Renal cortex interstitium (tissue), 11 donors: ENCODE measurements around the gene ANKMY2. TPM values are rescaled to one million over a fixed set of nuclear protein-coding genes. Genes with fewer than 3 reads are reported as not detected.
A peak's percentile ranks its signal among the peaks of the same experiment; 100 is the strongest.
"Not testable (repeated sequence)": the region's sequence is repeated elsewhere in the genome, so short reads cannot be mapped to it uniquely, and the experiment has no call there.

Experiments used
- DNase-seq, 11 donors: peaks; one replicate each; pipeline ENCODE4 v3.0.0-alpha.2; 2013; ENCODE audit warnings: low read depth in 9 of 11, low spot score in 4 of 11; ENCODE audit errors: extremely low read depth in 1 of 11
- polyA plus RNA-seq, 3 donors: library from polyadenylated mRNA; unstranded; fragments of 120-200 nt; gene quantifications; one replicate each; pipeline ENCODE4 v1.2.1, GENCODE V29; 2013; ENCODE audit not compliant: insufficient read length in 3 of 3

ANKMY2 gene
- polyA plus RNA-seq, 3 donors = 28.4 to 37.9 (median 36.3) TPM

DNA sequence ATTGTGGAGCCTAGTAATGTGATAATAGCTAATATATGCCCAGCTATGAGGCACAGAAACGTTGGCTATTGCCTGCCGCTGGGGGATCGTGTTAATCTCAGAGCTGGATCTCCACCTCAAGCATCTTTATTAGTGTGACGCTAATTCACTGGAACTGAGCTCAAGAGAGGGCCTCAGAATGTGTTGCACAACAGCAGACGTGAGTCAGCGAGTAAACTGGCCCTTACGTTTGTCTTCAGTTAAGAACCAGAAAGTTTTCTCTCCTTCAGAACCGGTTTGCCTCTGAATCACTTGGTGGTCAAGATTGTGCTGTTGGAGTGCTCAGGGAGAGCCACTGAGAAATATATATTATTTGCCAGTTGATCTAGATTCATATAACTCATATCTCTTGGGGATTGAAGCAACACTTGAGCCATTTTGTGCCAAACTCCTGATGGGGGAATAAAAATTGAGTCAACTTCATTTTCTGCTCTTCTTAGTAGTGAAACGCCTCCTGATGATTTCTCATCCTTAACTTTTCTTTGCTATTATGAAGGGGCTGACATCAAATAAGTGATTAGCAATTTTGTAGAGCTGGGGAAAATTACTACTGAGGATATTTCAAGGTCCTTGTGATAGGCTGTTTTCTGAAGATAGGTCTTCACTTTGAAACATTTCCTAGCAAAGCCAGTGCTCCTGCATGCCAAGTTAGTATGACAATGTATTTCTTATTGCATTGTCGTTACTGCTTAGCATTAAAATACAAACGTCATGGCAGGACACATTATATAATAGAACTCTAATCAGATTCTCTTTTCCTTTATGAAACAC is 22.7 kb upstream of the ANKMY2 start:
- DNase-seq = no peak

GRCh38 chr7:16667355-16667754 is 21.8 kb upstream of the ANKMY2 start:
- DNase-seq = no peak

GRCh38 chr7:16661924-16662323 is 16.4 kb upstream of the ANKMY2 start:
- DNase-seq = no peak

- DNase-seq = no peak
These were observed 15.3 kb upstream of the ANKMY2 start for GRCh38 chr7:16660702-16661464.

DNA sequence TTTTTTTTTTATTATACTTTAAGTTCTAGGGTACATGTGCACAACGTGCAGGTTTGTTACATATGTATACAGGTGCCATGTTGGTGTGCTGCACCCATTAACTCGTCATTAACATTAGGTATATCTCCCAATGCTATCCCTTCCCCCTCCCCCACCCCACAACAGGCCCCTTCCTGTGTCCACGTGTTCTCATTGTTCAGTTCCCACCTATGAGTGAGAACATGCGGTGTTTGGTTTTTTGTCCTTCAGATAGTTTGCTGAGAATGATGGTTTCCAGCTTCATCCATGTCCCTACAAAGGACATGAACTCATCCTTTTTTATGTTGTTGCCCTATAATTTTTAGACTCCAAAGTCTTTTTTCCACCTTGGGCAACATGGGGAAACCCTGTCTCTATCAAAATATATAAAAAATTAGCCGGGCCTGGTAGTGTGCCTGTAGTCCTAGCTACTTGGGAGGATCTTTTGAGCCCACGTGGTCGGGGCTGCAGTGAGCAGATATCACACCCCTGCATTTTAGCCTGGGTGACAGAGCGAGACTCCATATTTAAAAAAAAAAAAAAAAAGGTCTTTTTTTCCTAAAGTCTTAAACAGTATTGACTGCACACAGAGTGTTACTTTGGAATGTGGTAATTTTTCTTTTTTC is 14.4 kb upstream of the ANKMY2 start:
- DNase-seq = not testable (repeated sequence)

- no peak for DNase-seq
These were observed 12.2 kb upstream of the ANKMY2 start for GRCh38 chr7:16657656-16658279.

DNA sequence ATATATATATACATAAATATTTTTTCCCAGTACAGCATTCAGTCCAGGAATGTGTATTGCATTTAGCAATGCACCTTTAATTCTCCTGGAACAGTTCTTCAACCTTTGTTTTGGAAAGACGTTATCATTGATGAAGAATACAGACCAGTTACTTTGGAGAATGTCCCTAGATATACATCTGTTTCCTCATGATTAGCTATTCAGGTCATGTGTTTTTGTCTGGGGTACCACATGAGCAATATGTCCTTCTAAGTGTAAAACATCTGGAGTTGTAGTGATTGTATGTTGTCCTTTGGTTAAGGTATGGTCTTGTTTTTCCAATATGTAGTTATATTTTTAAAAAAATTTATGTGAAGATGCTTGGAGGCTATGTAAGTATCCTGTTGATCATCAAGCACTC is 10.6 kb upstream of the ANKMY2 start:
- DNase-seq = no peak

GRCh38 chr7:16655394-16655793 is 9.8 kb upstream of the ANKMY2 start:
- no peak for DNase-seq

DNA sequence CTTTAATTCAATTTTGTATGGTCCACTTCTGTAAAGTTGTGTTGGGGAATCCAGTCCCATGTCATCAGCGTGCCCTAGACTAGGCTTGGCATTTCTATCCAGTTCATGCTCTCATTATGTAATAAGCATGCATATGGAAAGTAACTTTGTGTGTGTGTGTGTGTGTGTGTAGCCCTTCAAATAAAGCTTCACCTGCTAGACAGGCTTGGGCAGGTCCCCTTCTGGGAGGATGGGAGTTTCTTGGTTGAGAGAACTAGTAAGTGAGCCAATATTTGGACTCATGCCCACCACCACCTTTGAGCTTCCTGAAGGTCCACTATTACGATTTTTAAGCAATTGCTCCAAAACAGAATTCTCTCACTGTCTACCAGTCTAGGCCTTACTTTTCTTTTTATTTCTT is 7.3 kb upstream of the ANKMY2 start:
- no peak for DNase-seq

DNA sequence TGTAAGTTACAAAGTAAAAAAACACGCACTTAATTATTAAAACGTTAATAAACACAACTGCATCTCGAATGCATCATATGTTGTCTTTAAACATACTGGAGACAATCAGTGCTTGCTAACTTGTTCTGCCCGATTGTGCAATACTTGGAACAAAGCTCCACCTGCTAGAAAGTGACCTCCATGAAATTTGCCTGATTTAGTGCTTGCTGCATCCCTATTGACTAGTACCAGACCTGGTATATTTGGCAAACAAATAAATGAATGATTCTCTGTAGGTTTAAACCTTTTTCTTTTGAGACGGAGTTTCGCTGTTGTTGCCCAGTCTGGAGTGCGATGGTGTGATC is 6.7 kb upstream of the ANKMY2 start:
- DNase-seq = no peak

- no peak for DNase-seq
These were observed 6.1 kb upstream of the ANKMY2 start for GRCh38 chr7:16651396-16652239.

GRCh38 chr7:16650266-16650665 is 4.7 kb upstream of the ANKMY2 start:
- no peak for DNase-seq

GRCh38 chr7:16649196-16649595 is 3.6 kb upstream of the ANKMY2 start:
- no peak for DNase-seq

GRCh38 chr7:16648551-16648950 is 3.0 kb upstream of the ANKMY2 start:
- DNase-seq = no peak

DNA sequence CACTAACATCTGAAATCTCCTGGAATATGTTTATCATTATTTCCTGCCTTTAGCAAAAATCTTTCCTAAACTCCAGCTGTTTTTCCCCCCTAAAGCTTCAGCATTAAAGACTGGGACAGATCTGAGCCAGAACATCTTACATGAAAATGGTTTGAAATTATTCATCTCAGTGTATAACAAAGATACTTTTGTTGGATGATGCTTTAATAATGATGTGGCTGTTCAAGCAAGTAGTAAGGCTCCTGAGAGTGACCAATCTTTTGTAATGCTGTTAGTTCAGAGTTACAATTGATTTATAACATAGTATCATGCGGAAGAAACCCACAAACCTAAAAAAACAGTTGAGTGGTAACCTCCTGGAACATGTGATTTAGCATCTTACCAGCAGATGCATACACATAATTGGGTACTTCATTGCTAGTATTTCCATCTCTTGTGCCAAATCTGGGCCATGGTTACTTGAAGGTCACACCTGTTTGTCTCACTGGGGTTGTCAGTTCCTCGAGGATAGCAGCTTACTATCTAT is 1.9 kb upstream of the ANKMY2 start:
- no peak for DNase-seq

- peak in 4 of 11 donors; percentile 4 to 20 (median 18) for DNase-seq
These were observed 1.0 kb upstream of the ANKMY2 start for GRCh38 chr7:16646472-16647072.

DNA sequence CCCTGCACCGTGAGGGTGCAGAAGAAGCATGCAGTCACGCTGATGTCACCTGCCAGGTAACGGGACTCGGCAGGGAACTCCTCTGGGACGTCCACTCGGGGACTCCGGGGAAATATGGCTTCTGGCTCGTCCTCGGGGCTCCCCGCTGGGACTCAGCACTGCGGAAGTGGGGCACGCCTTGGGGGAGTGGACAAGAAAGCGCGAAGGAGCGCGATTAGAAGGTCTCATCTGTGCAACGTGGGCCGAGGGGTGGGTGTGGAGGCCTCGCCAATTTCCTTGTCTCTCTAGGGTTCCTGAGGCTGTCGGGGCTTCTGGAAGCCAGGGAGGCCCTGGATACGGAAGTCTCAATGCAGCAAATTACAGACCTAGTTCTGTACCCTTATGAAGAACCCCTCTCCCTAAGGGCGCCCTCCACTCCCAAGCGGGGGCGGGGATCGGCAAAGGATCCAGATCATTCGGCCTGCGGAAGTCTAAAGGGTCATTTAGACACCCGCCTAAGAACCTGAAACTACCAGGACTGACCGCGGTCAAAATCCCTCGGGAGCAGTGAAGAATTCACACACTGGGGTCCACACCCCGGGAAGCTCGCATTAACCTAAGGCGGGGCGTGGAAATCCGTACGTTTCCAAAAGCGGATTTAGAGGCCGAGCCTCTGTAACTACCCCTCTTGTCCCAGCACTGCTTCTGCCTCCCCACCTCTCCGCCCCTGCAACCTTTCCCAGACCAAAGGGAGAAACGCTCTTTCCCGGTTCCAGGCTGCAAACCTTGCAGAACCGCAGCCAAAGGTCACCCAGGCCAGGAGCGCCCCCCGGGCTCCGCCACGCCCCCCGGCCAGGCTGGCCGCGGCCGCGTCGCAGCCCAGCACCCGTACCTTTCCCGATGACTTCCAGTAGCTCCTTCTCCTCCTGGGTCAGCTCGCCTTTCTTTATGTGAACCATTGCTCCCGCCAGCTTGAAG is 640 bp downstream of the ANKMY2 start:
- peak in 6 of 11 donors; percentile 9 to 42 (median 32) for DNase-seq
